Measurements from ENCODE around the gene TRAPPC11.

TRAPPC11 gene

GRCh38 chr4:183659872-183660242 lies 764 bp downstream of the TRAPPC11 start:
- peak overlapping the region; percentile 91 for H3K4me3 ChIP-seq (replicated peaks; ENCODE audit: low read depth, low read length)
- TF ChIP-seq CTCF (IDR thresholded peaks at IDR 0.05; ENCODE audit: low read length, missing control alignments), result no peak
- no peak for DNase-seq (ENCODE audit: low read depth)

GRCh38 chr4:183666088-183666487 lies 7.0 kb downstream of the TRAPPC11 start:
- no peak for TF ChIP-seq CTCF (IDR thresholded peaks at IDR 0.05; ENCODE audit: low read length, missing control alignments)
- DNase-seq (ENCODE audit: low read depth), result no peak
- H3K4me3 ChIP-seq (replicated peaks; ENCODE audit: low read depth, low read length), result no peak overlapping the region

- DNase-seq (ENCODE audit: low read depth), result no peak
- no peak for TF ChIP-seq CTCF (IDR thresholded peaks at IDR 0.05; ENCODE audit: low read length, missing control alignments)
- no peak overlapping the region for H3K4me3 ChIP-seq (replicated peaks; ENCODE audit: low read depth, low read length)
Observed at GRCh38 chr4:183670251-183670650, 11.2 kb downstream of the TRAPPC11 start.

- no peak for DNase-seq (ENCODE audit: low read depth)
- TF ChIP-seq CTCF (IDR thresholded peaks at IDR 0.05; ENCODE audit: low read length, missing control alignments), result no peak
- no peak overlapping the region for H3K4me3 ChIP-seq (replicated peaks; ENCODE audit: low read depth, low read length)
Observed at GRCh38 chr4:183670960-183671555, 12.0 kb downstream of the TRAPPC11 start.

GRCh38 chr4:183674153-183674552 lies 15.1 kb downstream of the TRAPPC11 start:
- no peak for TF ChIP-seq CTCF (IDR thresholded peaks at IDR 0.05; ENCODE audit: low read length, missing control alignments)
- DNase-seq (ENCODE audit: low read depth), result no peak
- no peak overlapping the region for H3K4me3 ChIP-seq (replicated peaks; ENCODE audit: low read depth, low read length)

GRCh38 chr4:183675625-183676024 lies 16.5 kb downstream of the TRAPPC11 start:
- DNase-seq (ENCODE audit: low read depth), result no peak
- TF ChIP-seq CTCF (IDR thresholded peaks at IDR 0.05; ENCODE audit: low read length, missing control alignments), result no peak
- H3K4me3 ChIP-seq (replicated peaks; ENCODE audit: low read depth, low read length), result no peak overlapping the region

- DNase-seq (ENCODE audit: low read depth), result no peak
- H3K4me3 ChIP-seq (replicated peaks; ENCODE audit: low read depth, low read length), result no peak overlapping the region
- TF ChIP-seq CTCF (IDR thresholded peaks at IDR 0.05; ENCODE audit: low read length, missing control alignments), result no peak
Observed at GRCh38 chr4:183681119-183681518, 22.0 kb downstream of the TRAPPC11 start.
